Superior temporal gyrus (tissue), 1 donor: Measurements from ENCODE around the gene TACR1.
A peak's percentile ranks its signal among the peaks of the same experiment; 100 is the strongest.
"Not testable (repeated sequence)": the region's sequence is repeated elsewhere in the genome, so short reads cannot be mapped to it uniquely, and the experiment has no call there.

Experiments
- DNase-seq: peaks from one replicate; pipeline ENCODE4 v3.0.0-alpha.2; 2016; ENCODE audit errors: extremely low spot score

TACR1 gene

GRCh38 chr2:75199428-75200011 is at the start of gene TACR1:
TSS of gene TACR1 (minus strand) at chr2:75199520. CDS start at chr2:75198934, 586 bp downstream.
- peak; percentile 73 for DNase-seq

GRCh38 chr2:75248581-75248980 is 49.3 kb upstream of the TACR1 start:
- not testable (repeated sequence) for DNase-seq

GRCh38 chr2:75246441-75247167 is 47.3 kb upstream of the TACR1 start:
- DNase-seq = no peak

- DNase-seq = no peak
These were observed 43.9 kb upstream of the TACR1 start for GRCh38 chr2:75243219-75243618.

- DNase-seq = no peak
These were observed 42.4 kb upstream of the TACR1 start for GRCh38 chr2:75241696-75242095.

- no peak for DNase-seq
These were observed 39.5 kb upstream of the TACR1 start for GRCh38 chr2:75238670-75239330.

- no peak for DNase-seq
These were observed 38.0 kb upstream of the TACR1 start for GRCh38 chr2:75237296-75237695.

GRCh38 chr2:75233965-75234364 is 34.6 kb upstream of the TACR1 start:
- DNase-seq = no peak

- no peak for DNase-seq
These were observed 27.3 kb upstream of the TACR1 start for GRCh38 chr2:75226617-75227016.

GRCh38 chr2:75226099-75226498 is 26.8 kb upstream of the TACR1 start:
- no peak for DNase-seq

- DNase-seq = no peak
These were observed 25.3 kb upstream of the TACR1 start for GRCh38 chr2:75224636-75225094.

GRCh38 chr2:75222527-75222926 is 23.2 kb upstream of the TACR1 start:
- no peak for DNase-seq

GRCh38 chr2:75221862-75222261 is 22.5 kb upstream of the TACR1 start:
- DNase-seq = no peak

- not testable (repeated sequence) for DNase-seq
These were observed 19.9 kb upstream of the TACR1 start for GRCh38 chr2:75219213-75219612.

GRCh38 chr2:75211266-75211770 is 12.0 kb upstream of the TACR1 start:
- no peak for DNase-seq

GRCh38 chr2:75210409-75210808 is 11.1 kb upstream of the TACR1 start:
- DNase-seq = no peak

- no peak for DNase-seq
These were observed 9.4 kb upstream of the TACR1 start for GRCh38 chr2:75208738-75209137.

GRCh38 chr2:75204833-75205232 is 5.5 kb upstream of the TACR1 start:
- no peak for DNase-seq

- no peak for DNase-seq
These were observed 3.0 kb upstream of the TACR1 start for GRCh38 chr2:75202359-75202758.

GRCh38 chr2:75200140-75201096 is 1.1 kb upstream of the TACR1 start:
- DNase-seq = peak; percentile 54

- no peak for DNase-seq
These were observed 4.1 kb downstream of the TACR1 start for GRCh38 chr2:75195076-75195691.
